Stimulated activated CD8-positive, alpha-beta memory T cell treated with anti-CD3 and anti-CD28 coated beads, Interleukin-12 subunit alpha, Interleukin-12 subunit beta, amount 100 ng/mL, for 24 hours (primary cell): ENCODE data around the gene INSL3.
"Not testable (repeated sequence)": the region's sequence is repeated elsewhere in the genome, so short reads cannot be mapped to it uniquely, and the experiment has no call there.

ENCODE experiments used
- DNase-seq: peaks from one replicate; pipeline ENCODE4 v3.0.0-alpha.2; 2020; ENCODE audit errors: extremely low read depth

The INSL3 gene

GRCh38 chr19:17817668-17818363 is 3.5 kb downstream of the INSL3 start:
- DNase-seq = no peak

- no peak for DNase-seq
These were observed 9.2 kb downstream of the INSL3 start for GRCh38 chr19:17812099-17812498.

GRCh38 chr19:17811681-17812080 is 9.6 kb downstream of the INSL3 start:
- DNase-seq = no peak

- no peak for DNase-seq
These were observed 10.2 kb downstream of the INSL3 start for GRCh38 chr19:17811103-17811502.

GRCh38 chr19:17807731-17808316 is 13.5 kb downstream of the INSL3 start:
- no peak for DNase-seq

GRCh38 chr19:17806945-17807344 is 14.4 kb downstream of the INSL3 start:
- DNase-seq = no peak

GRCh38 chr19:17805427-17805826 is 15.9 kb downstream of the INSL3 start:
- DNase-seq = no peak

GRCh38 chr19:17803264-17803896 is 17.9 kb downstream of the INSL3 start:
- no peak for DNase-seq

GRCh38 chr19:17802137-17802858 is 19.0 kb downstream of the INSL3 start:
- DNase-seq = no peak

- DNase-seq = not testable (repeated sequence)
These were observed 22.7 kb downstream of the INSL3 start for GRCh38 chr19:17798599-17798998.

- no peak for DNase-seq
These were observed 23.7 kb downstream of the INSL3 start for GRCh38 chr19:17797424-17798201.

GRCh38 chr19:17796838-17797423 is 24.4 kb downstream of the INSL3 start:
- DNase-seq = no peak

GRCh38 chr19:17796013-17796837 is 25.1 kb downstream of the INSL3 start:
- no peak for DNase-seq

GRCh38 chr19:17795495-17795856 is 25.8 kb downstream of the INSL3 start:
- DNase-seq = no peak

- no peak for DNase-seq
These were observed 26.4 kb downstream of the INSL3 start, which contains the start of gene B3GNT3 for GRCh38 chr19:17794731-17795494. Gene B3GNT3 (plus strand): TSS chr19:17795138. CDS start chr19:17807808, 12,670 bp downstream.

- no peak for DNase-seq
These were observed 26.9 kb downstream of the INSL3 start for GRCh38 chr19:17794412-17794730.

GRCh38 chr19:17790059-17790780 is 31.1 kb downstream of the INSL3 start:
- DNase-seq = no peak

GRCh38 chr19:17788632-17789031 is 32.7 kb downstream of the INSL3 start:
- no peak for DNase-seq

- DNase-seq = no peak
These were observed 33.9 kb downstream of the INSL3 start for GRCh38 chr19:17787274-17787913.
